ENCODE measurements around the gene TUBB2A. TPM values are rescaled to one million over a fixed set of nuclear protein-coding genes. Genes with fewer than 3 reads are reported as not detected.
"Not testable (repeated sequence)": the region's sequence is repeated elsewhere in the genome, so short reads cannot be mapped to it uniquely, and the experiment has no call there.

The TUBB2A gene
- total RNA-seq, 1 experiment from 2014 or later: 839 TPM

DNA sequence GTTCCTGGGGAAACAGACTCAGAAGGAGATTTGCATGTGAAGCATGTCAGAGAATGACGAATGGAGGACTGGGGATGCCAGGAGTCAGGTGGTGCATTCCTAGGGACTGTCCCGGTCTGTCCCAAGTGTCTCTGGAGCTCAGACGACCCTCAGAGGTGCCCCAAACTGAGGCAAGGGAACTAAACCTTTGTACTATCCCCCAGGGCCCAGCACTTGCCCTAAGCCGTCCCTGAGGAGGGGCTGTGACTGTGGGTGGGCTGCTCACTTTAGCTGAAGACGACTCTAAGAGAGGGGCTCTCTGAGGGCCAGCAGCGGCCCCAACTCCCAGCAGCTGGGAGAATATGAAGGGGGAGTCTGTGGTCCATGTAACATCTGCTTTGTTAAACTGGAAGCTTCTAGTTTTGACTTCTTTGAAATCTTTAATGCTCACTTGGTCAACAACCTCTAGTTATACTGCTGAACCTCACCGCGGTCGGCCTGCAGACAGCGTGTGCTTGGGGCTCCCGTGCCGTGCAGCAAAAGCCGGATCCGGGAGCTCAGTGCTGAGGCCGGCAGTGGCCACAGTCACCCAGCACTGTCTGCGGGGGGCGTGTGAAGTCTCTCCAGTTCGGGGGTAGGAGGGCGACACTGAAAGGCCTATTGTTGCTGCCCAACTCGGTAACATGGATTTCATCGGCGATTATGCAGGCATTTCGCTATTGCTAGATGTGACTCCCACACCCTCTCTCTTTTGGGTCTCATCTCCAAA, 35.9 kb upstream of the TUBB2A start:
- Histone ChIP-seq H3K27me3 (ENCODE audit: control insufficient read depth, insufficient read depth, low read length) (no peaks in the 10 kb centered on the region), H3K36me3 (replicated peaks; ENCODE audit: control insufficient read depth, insufficient read depth, low read length) (no peaks in the 10 kb centered on the region), H3K4me3 (ENCODE audit: insufficient read depth, low read depth, low read length) (no peak overlapping the region)
- DNase-seq: peak; percentile 46

DNA sequence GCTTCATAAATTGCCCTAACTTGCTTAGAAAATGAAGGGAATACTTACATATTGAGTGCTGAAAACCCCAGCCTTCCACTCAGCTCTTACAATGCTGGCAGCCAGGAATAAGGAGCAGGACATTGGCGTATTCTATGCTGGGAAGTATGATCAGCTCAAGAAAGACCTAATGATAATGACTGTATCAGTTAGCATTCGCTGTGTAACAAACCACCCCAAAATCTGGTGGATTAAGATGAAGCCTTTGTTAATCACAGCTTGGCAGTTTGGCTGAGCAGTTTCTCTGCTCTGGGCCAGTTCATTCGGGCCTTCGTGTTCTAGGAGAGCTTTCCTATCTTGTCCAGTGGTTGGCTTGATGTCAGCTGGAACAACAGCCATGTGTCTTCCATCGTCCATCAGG, 33.4 kb upstream of the TUBB2A start:
- Histone ChIP-seq H3K36me3 (replicated peaks; ENCODE audit: control insufficient read depth, insufficient read depth, low read length) (no peaks in the 10 kb centered on the region), H3K4me3 (ENCODE audit: insufficient read depth, low read depth, low read length) (no peak overlapping the region), H3K27me3 (ENCODE audit: control insufficient read depth, insufficient read depth, low read length) (no peaks in the 10 kb centered on the region)
- DNase-seq: no peak

DNA sequence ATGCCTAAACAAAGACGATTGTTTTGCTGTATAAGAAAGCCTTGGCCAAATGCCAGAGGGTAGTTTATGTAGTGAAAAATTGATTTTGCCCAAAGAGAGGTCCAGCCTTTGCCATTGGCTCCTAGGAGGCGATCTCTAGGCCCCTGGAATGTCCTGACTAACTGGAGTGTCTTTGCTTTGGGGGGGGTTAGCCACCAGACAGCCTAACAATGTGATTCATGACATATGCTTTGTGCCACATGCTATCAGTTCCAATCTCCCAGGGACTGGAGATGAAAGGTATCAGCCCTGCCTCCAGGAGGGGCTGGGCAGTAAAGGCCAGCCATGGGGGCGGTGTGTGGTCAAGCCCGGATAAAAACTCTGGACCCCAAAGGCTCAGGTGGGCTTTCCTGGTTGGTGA, 32.7 kb upstream of the TUBB2A start:
- DNase-seq: no peak
- Histone ChIP-seq H3K36me3 (replicated peaks; ENCODE audit: control insufficient read depth, insufficient read depth, low read length) (no peaks in the 10 kb centered on the region), H3K27me3 (ENCODE audit: control insufficient read depth, insufficient read depth, low read length) (no peaks in the 10 kb centered on the region), H3K4me3 (ENCODE audit: insufficient read depth, low read depth, low read length) (no peak overlapping the region)

DNA sequence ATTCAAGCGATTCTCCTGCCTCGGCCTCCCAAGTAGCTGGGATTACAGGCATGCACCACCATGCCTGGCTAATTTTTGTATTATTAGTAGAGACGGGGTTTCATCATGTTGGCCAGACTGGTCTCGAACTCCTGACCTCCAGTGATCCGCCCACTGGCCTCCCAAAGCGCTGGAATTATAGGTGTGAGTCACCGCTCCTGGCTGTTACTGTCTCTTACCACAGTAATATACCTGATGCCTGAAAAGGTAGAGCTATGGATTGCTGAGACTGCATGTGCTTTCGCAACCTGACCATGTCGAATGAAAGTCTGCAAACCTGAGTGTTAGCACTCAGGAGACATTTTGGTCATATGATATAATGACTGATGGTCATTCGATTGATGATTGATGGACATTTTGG, 31.8 kb upstream of the TUBB2A start:
- not testable (repeated sequence) for H3K4me3 ChIP-seq (ENCODE audit: insufficient read depth, low read depth, low read length); DNase-seq; H3K27me3 ChIP-seq (ENCODE audit: control insufficient read depth, insufficient read depth, low read length); H3K36me3 ChIP-seq (replicated peaks; ENCODE audit: control insufficient read depth, insufficient read depth, low read length)

DNA sequence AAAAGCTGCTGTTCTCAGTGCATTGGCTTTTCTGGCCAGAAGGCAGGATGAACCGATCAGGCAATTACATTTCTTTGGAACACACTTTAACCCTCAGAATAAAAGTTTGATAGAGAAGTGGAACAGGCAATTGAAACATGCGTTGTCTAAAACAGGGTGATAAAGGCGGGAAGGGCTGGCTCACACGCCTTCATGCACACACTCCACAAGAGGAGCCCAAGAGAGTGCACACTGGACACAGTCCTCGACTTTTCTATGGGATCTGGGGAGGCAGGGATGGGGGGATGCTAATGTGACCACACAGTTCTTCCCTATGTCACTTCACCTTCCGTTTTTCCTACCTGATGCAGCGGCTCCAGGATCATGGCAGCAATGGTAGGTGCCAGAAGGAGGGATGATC, 30.9 kb upstream of the TUBB2A start:
- Histone ChIP-seq H3K27me3 (ENCODE audit: control insufficient read depth, insufficient read depth, low read length) (no peaks in the 10 kb centered on the region), H3K4me3 (ENCODE audit: insufficient read depth, low read depth, low read length) (no peak overlapping the region), H3K36me3 (replicated peaks; ENCODE audit: control insufficient read depth, insufficient read depth, low read length) (no peaks in the 10 kb centered on the region)
- DNase-seq: no peak

DNA sequence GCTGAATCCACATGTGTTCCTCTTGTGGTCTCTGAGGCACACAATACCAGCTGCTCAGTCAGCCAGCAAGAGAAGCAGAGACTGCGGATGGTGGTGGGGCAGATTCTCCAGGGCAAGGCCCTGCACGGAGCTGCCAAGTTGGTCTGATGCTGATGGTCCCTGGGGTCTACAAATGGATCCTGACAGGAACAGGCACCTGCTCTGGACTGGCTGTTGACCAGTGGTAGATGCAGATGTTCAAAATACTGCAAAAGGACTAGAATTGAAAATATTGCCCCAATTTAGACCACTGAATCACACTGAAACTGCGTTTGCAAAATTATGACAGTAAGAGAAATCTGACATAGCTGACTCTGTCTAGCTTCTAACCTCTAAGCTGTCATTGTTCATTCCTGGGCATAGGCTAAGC, 29.6 kb upstream of the TUBB2A start:
- Histone ChIP-seq H3K4me3 (ENCODE audit: insufficient read depth, low read depth, low read length) (no peak overlapping the region), H3K36me3 (replicated peaks; ENCODE audit: control insufficient read depth, insufficient read depth, low read length) (no peaks in the 10 kb centered on the region), H3K27me3 (ENCODE audit: control insufficient read depth, insufficient read depth, low read length) (no peaks in the 10 kb centered on the region)
- no peak for DNase-seq

DNA sequence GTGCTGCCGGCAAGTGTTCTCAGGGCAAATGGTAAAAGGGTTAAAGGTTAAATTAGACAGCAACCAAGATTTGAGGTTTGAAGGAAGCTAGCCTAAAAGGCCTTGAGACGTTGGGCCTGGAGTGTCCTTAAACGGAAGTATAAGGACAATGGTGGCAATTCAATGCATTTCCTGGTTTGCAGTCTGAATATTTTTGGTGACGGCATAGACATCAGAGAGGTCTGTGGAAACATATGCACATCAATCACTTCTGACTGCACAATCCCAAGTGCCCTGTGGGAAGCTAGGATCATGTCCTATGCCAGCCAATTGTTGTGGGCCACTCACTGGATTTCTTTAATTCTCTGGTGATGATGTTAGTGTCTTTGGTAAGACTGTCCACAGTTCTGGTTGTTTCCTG, 25.7 kb upstream of the TUBB2A start:
- Histone ChIP-seq H3K4me3 (ENCODE audit: insufficient read depth, low read depth, low read length) (no peak overlapping the region), H3K27me3 (ENCODE audit: control insufficient read depth, insufficient read depth, low read length) (no peaks in the 10 kb centered on the region), H3K36me3 (replicated peaks; ENCODE audit: control insufficient read depth, insufficient read depth, low read length) (no peaks in the 10 kb centered on the region)
- no peak for DNase-seq

DNA sequence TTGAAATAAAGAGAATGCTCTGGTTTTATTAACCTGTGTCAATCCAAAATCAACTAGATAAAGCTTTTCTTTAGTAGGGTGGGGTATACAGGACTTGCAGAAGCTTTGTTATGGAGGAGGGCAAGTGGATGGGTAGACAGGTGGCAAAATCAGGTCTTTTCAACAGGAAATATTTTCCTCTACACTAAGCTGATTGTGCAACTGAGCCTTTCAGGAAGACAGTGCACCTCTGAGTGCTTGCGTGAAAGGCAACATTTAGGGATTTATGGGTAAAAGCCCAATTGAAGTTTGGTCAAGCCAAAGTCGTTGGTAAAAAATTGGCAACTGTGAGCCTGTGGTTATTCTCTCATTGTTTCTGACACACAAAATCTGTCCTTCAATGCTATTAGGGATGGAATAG, 23.8 kb upstream of the TUBB2A start:
- H3K36me3 ChIP-seq (replicated peaks; ENCODE audit: control insufficient read depth, insufficient read depth, low read length): no peaks in the 10 kb centered on the region
- no peaks in the 10 kb centered on the region for H3K27me3 ChIP-seq (ENCODE audit: control insufficient read depth, insufficient read depth, low read length)
- no peak overlapping the region for H3K4me3 ChIP-seq (ENCODE audit: insufficient read depth, low read depth, low read length)
- no peak for DNase-seq

DNA sequence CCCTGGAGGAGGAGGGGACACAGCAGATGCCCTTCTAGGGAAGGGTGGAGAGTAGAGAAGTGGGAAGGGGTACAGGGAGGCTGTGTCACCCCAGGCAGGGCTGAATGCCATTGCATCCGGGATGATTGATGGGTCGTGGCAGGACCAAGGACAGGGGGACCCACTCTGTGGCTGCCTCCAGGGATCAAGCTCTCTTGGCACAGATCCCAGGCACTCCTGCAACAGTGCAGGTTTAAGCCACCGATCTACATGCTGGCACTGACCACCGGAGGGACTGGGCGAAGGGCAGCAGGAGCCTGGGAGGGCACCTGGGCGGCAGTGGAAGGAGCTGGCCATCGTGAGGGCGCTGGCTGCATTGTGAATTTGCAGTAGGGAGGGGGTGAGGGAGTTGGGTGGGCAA, 22.6 kb upstream of the TUBB2A start:
- not testable (repeated sequence) for H3K27me3 ChIP-seq (ENCODE audit: control insufficient read depth, insufficient read depth, low read length); DNase-seq; H3K36me3 ChIP-seq (replicated peaks; ENCODE audit: control insufficient read depth, insufficient read depth, low read length)
- H3K4me3 ChIP-seq (ENCODE audit: insufficient read depth, low read depth, low read length): peak overlapping the region; percentile 18; the same call in 1 of the 2 replicates

DNA sequence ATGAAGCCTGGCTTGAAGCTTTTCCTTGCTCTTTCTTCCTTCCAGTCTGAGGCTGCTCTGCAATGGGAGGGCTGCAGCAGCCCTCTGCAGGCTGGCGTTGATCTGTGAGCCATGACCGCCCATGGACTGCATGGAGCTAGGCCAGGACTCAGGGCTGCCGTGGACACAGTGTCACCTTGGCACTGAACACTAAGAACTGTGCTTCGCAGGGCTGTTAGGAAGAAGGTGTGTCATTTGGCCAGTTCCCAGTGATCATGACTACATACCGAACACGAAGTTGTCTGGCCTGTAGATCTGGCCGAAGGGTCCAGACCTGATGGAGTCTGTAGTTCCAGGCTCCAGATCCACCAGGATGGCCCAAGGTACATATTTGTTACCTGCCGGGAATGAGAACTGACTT, 21.3 kb upstream of the TUBB2A start:
- not testable (repeated sequence) for H3K36me3 ChIP-seq (replicated peaks; ENCODE audit: control insufficient read depth, insufficient read depth, low read length); H3K4me3 ChIP-seq (ENCODE audit: insufficient read depth, low read depth, low read length); H3K27me3 ChIP-seq (ENCODE audit: control insufficient read depth, insufficient read depth, low read length); DNase-seq

DNA sequence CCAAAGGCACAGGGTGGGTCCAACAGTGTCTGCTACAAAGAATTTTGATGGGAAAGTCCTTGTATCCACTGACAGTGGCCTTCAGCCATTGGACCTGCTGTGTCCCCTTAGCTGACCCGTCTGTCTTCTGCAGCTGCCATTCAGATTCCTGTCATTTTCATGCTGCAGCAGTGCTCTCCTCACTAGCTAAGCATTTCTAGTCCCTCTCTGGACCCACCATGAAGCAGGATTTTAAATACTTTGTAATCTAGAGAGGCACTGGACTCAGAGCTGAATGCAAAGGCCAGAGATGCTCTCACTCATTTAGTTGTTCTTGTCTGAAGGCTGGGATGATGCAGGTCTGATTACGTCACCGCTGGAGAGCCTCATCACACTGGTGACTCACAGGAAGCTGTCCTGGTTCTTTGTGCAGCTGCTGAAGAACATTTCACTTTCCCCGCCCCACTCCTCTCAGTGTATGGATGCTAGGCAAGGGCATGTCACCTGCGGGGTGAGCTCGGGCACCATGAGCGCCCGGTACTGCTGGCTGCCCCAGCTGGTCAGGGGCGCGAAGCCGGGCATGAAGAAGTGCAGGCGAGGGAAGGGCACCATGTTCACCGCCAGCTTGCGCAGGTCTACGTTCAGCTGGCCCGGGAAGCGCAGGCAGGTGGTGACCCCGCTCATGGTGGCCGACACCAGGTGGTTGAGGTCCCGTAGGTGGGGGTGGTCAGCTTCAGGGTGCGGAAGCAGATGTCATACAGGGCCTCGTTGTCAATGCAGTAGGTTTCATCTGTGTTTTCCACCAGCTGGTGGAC, 19.4 kb upstream of the TUBB2A start:
- no peak for DNase-seq
- no peak overlapping the region for H3K4me3 ChIP-seq (ENCODE audit: insufficient read depth, low read depth, low read length)

DNA sequence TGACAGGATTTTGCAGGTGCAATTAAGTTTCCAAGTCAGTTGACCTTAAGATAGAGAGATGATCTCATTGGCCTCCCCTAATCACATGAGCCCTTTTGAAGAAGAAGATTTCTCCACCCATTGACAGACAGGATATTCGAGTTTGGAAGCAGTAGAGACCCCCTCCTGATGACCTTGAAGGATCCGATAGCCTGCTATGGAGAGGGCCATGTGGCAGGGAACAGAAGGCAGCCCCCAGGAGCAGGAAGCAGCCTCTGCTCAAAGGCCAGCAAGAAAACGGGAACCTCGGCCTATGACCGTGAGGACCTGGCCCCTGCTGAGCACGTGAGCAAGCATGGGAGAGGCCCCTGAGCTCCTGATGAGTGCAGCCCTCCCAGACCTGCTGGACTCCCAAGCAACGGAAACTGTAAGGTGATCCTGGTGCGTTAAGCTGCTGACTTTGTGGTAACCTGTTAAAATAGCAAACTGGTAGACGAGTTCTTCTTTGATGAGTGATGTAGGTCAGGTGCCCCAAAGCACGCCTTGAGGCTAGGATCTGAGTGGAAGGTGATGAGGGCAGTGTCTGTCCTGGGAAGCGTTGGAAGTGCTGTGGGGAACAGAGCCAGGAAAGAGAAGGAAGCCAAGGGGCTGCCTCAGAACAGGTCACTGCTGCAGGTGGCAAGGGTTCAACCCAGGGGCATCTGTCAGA, 18.5 kb upstream of the TUBB2A start:
- Histone ChIP-seq H3K4me3 (ENCODE audit: insufficient read depth, low read depth, low read length) (no peak overlapping the region), H3K27me3 (ENCODE audit: control insufficient read depth, insufficient read depth, low read length) (no peaks in the 10 kb centered on the region), H3K36me3 (replicated peaks; ENCODE audit: control insufficient read depth, insufficient read depth, low read length) (no peaks in the 10 kb centered on the region)
- DNase-seq: no peak

More for the DNA sequence above, 19.4 kb upstream of the TUBB2A start:
- no peaks in the 10 kb centered on the region for H3K27me3 ChIP-seq (ENCODE audit: control insufficient read depth, insufficient read depth, low read length)
- no peaks in the 10 kb centered on the region for H3K36me3 ChIP-seq (replicated peaks; ENCODE audit: control insufficient read depth, insufficient read depth, low read length)

DNA sequence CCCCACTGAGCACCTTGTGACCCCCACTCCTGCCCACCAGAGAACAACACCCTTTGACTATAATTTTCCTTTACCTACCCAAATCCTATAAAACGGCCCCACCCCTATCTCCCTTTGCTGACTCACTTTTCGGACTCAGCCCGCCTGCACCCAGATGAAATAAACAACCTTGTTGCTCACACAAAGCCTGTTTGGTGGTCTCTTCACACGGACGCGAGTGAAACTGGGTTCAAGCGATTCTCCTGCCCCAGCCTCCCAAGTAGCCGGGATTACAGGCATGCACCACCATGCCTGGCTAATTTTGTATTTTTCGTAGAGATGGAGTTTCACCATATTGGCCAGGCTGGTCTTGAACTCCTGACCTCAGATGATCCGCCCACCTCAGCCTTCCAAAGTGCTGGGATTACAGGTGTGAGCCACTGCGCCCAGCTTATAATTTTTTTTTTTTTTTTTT, 16.3 kb upstream of the TUBB2A start:
- not testable (repeated sequence) for DNase-seq; H3K27me3 ChIP-seq (ENCODE audit: control insufficient read depth, insufficient read depth, low read length); H3K36me3 ChIP-seq (replicated peaks; ENCODE audit: control insufficient read depth, insufficient read depth, low read length); H3K4me3 ChIP-seq (ENCODE audit: insufficient read depth, low read depth, low read length)

DNA sequence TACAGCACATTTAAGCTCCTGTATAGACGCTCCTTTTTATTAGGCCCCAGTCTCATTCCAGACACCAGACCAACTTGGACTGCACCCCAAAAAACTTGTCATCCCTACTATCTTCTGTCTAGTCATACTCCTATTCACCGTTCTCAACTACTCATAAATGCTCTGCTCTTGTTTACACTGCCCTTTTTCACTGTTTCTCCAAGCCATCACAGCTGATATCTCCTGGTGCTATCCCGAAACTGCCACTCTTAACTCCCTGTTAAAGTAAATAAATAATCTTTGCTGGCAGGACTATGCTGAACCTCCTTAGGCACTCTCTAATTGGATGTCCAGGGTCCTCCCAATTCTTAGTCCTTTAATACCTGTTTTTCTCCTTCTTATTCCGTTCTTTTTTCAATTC, 15.4 kb upstream of the TUBB2A start:
- DNase-seq; H3K36me3 ChIP-seq (replicated peaks; ENCODE audit: control insufficient read depth, insufficient read depth, low read length); H3K4me3 ChIP-seq (ENCODE audit: insufficient read depth, low read depth, low read length); H3K27me3 ChIP-seq (ENCODE audit: control insufficient read depth, insufficient read depth, low read length): not testable (repeated sequence)
